ENCODE data around the gene LILRA5.
"Not testable (repeated sequence)": the region's sequence is repeated elsewhere in the genome, so short reads cannot be mapped to it uniquely, and the experiment has no call there.

LILRA5 gene

DNA sequence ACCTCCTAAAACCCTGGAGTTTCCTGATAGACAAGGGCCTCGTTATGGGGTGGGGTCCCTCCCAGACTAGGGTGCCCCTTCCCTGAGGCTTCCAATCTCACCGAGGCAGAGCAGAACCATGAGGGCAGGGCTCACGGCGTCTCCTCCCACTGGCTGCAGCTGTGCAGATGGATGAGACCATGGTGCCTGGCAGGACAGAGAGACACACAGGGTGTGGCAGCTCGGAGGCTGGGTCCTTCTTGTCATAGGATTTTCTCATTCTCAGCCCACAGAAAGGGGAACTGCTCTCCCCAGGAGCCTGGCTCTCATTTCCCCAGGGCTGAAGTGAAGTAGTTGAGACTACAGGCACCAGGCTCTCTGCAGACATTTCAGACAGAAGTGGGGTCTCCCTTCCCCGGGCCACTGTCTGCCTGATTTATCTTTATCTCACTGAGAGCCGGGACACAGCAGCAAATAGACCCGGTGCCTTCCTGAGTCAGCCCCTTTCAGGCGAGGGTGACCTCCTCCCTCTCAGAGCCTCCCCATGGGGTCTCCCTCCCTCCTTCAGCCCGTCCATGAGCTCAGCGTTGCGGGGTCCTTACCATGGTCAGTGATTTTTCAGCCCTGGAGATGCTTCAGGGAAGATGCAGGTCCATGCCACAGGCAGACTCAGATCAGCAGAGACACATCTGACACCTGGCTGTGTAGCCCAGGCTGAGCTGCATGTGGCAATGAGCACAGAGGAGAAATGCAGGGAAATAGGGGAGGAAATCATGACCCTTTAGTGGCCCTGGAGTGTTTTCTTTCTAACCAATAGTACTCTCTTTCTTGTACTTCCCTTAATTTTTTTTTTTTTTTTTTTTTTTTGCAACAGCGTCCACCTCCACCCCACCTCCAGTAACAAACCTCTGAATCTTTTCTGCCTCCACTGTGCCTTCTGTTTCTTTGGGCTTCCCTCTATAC, at the start of gene LILRA5:
LILRA5 (minus strand) TSS at position 731 of the 942 bp plus-strand sequence; CDS start at position 584, 147 bp downstream.
- in situ Hi-C loops (cut with HindIII; ENCODE audit: low sequenced_read_pairs): no loop called here
- no peak for DNase-seq (ENCODE audit: low read depth)
- TF ChIP-seq, protein P1, sequence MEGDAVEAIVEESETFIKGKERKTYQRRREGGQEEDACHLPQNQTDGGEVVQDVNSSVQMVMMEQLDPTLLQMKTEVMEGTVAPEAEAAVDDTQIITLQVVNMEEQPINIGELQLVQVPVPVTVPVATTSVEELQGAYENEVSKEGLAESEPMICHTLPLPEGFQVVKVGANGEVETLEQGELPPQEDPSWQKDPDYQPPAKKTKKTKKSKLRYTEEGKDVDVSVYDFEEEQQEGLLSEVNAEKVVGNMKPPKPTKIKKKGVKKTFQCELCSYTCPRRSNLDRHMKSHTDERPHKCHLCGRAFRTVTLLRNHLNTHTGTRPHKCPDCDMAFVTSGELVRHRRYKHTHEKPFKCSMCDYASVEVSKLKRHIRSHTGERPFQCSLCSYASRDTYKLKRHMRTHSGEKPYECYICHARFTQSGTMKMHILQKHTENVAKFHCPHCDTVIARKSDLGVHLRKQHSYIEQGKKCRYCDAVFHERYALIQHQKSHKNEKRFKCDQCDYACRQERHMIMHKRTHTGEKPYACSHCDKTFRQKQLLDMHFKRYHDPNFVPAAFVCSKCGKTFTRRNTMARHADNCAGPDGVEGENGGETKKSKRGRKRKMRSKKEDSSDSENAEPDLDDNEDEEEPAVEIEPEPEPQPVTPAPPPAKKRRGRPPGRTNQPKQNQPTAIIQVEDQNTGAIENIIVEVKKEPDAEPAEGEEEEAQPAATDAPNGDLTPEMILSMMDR (IDR thresholded peaks at IDR 0.05; ENCODE audit: low read depth, low read length, missing control alignments): no peak
- no peak within 1 kb of the TSS for H3K4me3 ChIP-seq (ENCODE audit: low read depth, low read length)

GRCh38 chr19:54361680-54362422, 48.9 kb upstream of the LILRA5 start:
- DNase-seq (ENCODE audit: low read depth); H3K4me3 ChIP-seq (ENCODE audit: low read depth, low read length); in situ Hi-C loops (cut with HindIII; ENCODE audit: low sequenced_read_pairs): not testable (repeated sequence)

GRCh38 chr19:54359149-54359820, 46.3 kb upstream of the LILRA5 start:
- DNase-seq (ENCODE audit: low read depth); in situ Hi-C loops (cut with HindIII; ENCODE audit: low sequenced_read_pairs); H3K4me3 ChIP-seq (ENCODE audit: low read depth, low read length): not testable (repeated sequence)

- in situ Hi-C loops (cut with HindIII; ENCODE audit: low sequenced_read_pairs): no loop called here
These were observed 44.4 kb upstream of the LILRA5 start for GRCh38 chr19:54357381-54357780.

DNA sequence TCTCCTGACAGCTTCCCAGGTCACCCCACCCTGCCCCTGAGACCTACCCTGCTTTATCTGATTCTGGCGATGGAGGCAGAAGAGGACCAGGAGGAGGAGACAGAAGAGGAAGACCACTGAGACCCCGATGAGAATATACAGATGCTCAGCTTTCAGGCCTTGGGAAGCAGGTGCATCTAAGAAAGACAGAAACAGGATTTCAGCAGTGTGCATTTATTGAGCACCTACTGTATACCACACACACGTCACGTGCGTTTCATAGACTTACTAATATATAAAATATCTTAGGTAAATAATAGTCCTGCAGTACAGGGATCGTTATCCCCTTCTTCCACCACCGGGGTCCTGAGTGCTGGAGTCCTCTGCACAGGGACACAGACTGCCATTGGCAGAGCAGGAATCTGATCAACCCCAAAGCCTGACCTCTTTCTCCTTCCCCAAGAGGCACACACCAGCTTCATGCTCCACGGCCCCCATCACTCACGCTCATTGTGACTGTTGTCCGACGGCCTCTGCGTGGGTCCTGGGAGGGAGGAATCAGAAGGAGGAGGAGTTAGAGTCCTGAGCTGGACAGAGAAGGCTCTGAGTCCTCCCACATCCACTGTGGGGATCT, 43.6 kb upstream of the LILRA5 start:
- DNase-seq (ENCODE audit: low read depth): no peak
- no peak overlapping the region for H3K4me3 ChIP-seq (ENCODE audit: low read depth, low read length)
- in situ Hi-C loops (cut with HindIII; ENCODE audit: low sequenced_read_pairs): no loop called here
- TF ChIP-seq, protein P1 (IDR thresholded peaks at IDR 0.05; ENCODE audit: low read depth, low read length, missing control alignments): no peak

More at GRCh38 chr19:54357381-54357780, 44.4 kb upstream of the LILRA5 start:
- TF ChIP-seq, protein P1 (IDR thresholded peaks at IDR 0.05; ENCODE audit: low read depth, low read length, missing control alignments): no peak
- H3K4me3 ChIP-seq (ENCODE audit: low read depth, low read length): no peak overlapping the region
- DNase-seq (ENCODE audit: low read depth): no peak

GRCh38 chr19:54355675-54356074, 42.7 kb upstream of the LILRA5 start:
- H3K4me3 ChIP-seq (ENCODE audit: low read depth, low read length): no peak overlapping the region
- in situ Hi-C loops (cut with HindIII; ENCODE audit: low sequenced_read_pairs): no loop called here
- TF ChIP-seq, protein P1 (IDR thresholded peaks at IDR 0.05; ENCODE audit: low read depth, low read length, missing control alignments): no peak
- no peak for DNase-seq (ENCODE audit: low read depth)

DNA sequence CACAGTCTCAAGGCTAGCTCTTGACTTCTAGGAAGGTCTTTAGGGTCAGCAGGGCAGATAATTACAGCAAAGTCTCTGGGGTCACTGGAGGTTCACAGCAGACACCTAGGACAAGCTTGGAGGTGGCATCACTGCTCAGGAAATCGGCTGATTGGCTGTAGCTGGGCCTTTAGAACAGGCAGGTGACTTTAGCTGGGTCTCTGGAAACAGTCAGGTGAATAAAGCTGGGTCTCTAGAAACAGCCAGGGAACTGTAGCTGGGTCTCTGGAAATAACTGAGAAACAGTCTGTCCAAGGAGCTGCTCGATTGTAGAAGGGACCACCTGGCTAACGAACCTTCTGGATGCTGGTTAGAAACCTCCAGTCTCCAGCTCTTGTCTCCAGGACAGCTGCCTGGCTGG, 41.8 kb upstream of the LILRA5 start:
- in situ Hi-C loops (cut with HindIII; ENCODE audit: low sequenced_read_pairs): no loop called here
- no peak for DNase-seq (ENCODE audit: low read depth)
- no peak overlapping the region for H3K4me3 ChIP-seq (ENCODE audit: low read depth, low read length)
- TF ChIP-seq, protein P1 (IDR thresholded peaks at IDR 0.05; ENCODE audit: low read depth, low read length, missing control alignments): no peak

Measured in astrocyte of the cerebellum (primary cell).